LNCaP clone FGC (cell line): Measurements from ENCODE around the gene ADGRL3.

Experiments used
- DNase-seq: peaks from one replicate; pipeline ENCODE4 v3.0.0-alpha.2; 2011; ENCODE audit warnings: low read depth
- H3K4me3 ChIP-seq: 2 replicates; pipeline ENCODE4 v1.5.1; 2011; ENCODE audit warnings: mild to moderate bottlenecking, low read depth, low read length, control low read depth
- TF ChIP-seq, protein P1 (sequence below): IDR thresholded peaks from 2 replicates; pipeline ENCODE4 v1.5.1; 2012; ENCODE audit warnings: mild to moderate bottlenecking; ENCODE audit not compliant: control insufficient read depth, insufficient read depth; ENCODE audit errors: extremely low read depth

ADGRL3 gene

DNA sequence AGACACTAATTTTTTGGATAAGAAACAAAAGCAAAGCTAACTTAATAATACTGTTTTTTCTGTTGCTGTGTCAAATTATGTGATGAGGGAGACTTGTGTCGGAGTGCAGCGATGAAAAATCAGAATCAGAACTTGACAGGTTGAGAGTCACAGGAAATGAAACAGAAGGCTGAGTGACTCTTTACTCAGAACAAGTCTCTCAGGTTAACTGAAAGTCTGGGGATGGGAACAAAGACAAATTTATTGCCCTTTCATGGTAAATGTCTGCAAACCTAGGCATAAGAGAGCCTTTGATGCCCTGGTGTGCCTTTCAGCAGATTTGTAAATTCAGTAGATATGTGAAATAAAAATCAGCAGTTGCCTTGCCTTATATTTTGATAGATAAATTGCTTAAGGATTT is 96.0 kb downstream of the ADGRL3 start:
- no peak overlapping the region for H3K4me3 ChIP-seq
- TF ChIP-seq, protein P1, sequence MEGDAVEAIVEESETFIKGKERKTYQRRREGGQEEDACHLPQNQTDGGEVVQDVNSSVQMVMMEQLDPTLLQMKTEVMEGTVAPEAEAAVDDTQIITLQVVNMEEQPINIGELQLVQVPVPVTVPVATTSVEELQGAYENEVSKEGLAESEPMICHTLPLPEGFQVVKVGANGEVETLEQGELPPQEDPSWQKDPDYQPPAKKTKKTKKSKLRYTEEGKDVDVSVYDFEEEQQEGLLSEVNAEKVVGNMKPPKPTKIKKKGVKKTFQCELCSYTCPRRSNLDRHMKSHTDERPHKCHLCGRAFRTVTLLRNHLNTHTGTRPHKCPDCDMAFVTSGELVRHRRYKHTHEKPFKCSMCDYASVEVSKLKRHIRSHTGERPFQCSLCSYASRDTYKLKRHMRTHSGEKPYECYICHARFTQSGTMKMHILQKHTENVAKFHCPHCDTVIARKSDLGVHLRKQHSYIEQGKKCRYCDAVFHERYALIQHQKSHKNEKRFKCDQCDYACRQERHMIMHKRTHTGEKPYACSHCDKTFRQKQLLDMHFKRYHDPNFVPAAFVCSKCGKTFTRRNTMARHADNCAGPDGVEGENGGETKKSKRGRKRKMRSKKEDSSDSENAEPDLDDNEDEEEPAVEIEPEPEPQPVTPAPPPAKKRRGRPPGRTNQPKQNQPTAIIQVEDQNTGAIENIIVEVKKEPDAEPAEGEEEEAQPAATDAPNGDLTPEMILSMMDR: no peak
- no peak for DNase-seq

DNA sequence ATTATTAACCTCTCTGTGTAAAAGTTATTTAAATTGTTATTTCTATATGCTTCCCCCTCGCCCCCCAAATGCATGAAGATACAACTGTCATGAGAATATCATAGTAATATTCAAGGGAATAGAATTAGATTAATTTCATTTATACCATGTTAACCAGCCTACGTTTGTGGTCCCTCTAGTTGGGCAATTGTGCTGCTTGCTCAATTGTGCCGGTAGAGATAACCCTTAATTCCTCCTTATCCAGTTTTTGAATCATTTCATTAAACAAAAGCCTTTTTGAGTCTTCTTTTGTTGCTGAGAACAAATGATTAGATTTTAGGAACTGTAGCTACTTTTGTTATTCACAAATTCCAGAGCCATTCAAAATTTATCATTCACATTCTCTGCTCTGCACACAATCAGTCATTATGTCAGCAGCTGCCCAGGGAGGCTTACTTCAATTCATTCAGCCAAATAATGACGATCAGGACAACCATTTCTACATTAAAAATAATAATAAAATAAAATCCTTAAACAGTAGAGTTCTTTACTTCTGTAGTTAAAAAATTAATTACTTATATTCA is 98.1 kb downstream of the ADGRL3 start:
- TF ChIP-seq, protein P1: no peak

DNA sequence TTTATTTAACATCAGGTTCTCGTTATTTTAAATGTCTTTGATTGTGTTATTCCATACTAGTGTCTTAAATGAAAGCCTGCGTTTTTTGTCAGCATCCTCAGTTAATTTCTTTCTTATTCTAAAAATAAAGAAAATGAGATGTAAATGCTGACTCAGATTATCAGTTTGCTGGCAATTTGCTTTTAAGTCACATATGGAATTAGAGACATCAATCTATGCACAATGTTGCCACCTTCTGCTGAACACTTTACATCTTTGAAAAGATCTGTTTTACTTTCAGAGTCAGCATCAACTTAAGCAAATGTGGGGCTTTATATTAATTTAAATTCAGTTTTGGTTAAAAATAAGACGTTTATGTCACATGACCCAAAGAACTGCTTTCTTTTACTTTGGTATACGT is 99.2 kb downstream of the ADGRL3 start:
- TF ChIP-seq, protein P1: peak; percentile 18; the same call in 1 of the 2 replicates
- no peak overlapping the region for H3K4me3 ChIP-seq
- DNase-seq: no peak

More for the DNA sequence above, 98.1 kb downstream of the ADGRL3 start:
- no peak overlapping the region for H3K4me3 ChIP-seq
- no peak for DNase-seq

DNA sequence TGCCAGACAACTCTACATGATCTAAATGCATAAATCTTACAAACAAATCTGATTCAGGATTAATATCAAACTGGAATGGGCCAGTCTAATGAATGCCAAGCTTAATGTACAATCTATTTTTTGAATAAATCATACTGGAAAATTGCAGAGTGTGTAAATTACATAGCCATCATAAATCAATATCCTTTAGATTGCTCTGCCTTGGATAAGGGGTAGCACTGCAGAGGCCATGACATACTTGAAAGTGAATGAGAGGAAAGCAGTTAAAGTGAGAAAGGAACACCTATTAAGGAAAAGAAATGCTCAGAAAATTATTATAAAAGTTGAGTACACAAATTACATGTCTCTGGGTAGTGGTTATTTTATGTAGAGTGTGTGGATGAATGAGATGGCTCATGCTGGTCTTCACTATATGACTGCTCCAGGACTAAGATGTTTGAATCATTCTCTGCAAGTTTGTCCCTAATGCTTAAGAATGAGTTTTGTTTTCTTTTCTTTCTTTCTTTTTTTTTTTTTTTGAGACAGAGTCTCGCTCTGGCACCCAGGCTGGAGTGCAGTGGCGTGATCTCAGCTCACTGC is 100.2 kb downstream of the ADGRL3 start:
- no peak overlapping the region for H3K4me3 ChIP-seq
- TF ChIP-seq, protein P1: no peak
- DNase-seq: no peak

DNA sequence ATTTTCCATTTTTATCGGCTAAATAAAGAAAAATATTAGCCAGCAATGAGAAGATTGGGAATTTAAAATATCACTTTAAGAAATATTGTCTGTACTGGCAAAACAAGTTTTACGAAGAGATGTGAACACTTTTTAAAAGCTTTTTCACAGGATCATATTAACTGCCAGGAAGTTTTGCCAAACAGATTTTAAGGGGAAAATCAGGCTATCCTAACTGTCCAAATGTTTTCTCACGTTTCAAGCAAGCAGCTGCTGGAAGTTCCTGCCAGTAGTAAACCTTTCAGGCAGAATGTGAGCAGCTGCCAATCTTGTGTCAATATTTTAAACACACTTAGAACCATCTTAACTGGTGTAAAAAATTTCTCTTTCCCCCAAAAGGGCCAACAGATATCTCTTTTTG is 101.1 kb downstream of the ADGRL3 start:
- TF ChIP-seq, protein P1: no peak
- no peak overlapping the region for H3K4me3 ChIP-seq
- DNase-seq: peak; percentile 2

DNA sequence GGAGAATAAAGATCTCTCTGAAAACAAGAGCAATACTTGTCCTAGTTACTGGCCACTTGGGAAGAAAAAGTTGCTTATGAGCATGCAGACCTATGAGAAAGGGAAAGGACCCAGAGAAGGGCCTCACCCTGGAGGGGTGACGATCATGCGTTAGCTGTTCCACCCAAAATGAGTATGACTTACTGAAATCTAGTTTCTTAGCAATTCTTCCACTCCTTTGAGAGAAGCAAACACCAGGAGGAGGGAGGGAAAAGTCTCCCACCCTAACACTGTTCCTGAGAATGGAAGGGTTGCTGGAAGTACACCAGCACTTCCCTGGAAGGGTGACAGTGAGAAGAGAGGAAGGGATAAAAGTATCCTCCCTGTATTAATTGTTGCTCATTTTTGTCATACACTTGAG is 107.9 kb downstream of the ADGRL3 start:
- no peak overlapping the region for H3K4me3 ChIP-seq
- TF ChIP-seq, protein P1: no peak
- DNase-seq: no peak

DNA sequence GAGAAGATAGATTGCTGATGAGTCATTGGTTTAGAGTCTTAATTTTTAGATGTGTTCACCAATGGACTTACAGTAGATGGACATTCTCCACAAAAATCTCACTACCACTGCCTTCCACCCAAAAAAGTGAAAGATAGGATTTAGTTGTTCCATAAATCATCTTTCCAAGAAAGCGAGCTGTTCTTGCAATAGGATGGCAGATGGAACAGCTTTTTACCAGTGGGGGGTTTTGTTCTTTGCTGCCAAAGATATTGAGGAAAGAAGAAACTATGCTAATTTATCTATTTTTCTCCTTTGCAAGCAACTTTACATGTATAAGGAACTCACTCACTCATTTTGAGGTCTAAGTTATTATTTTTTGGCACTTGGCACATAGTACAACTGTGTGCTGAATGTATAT is 109.5 kb downstream of the ADGRL3 start:
- no peak for DNase-seq
- TF ChIP-seq, protein P1: no peak
- H3K4me3 ChIP-seq: no peak overlapping the region
